ENCODE results near the gene ASB16.
"Not testable (repeated sequence)": the region's sequence is repeated elsewhere in the genome, so short reads cannot be mapped to it uniquely, and the experiment has no call there.

ASB16 gene, protein sequence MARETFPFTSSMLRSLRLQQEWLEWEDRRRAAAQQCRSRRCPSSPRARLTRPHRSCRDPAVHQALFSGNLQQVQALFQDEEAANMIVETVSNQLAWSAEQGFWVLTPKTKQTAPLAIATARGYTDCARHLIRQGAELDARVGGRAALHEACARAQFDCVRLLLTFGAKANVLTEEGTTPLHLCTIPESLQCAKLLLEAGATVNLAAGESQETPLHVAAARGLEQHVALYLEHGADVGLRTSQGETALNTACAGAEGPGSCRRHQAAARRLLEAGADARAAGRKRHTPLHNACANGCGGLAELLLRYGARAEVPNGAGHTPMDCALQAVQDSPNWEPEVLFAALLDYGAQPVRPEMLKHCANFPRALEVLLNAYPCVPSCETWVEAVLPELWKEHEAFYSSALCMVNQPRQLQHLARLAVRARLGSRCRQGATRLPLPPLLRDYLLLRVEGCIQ

GRCh38 chr17:44170499-44171201 lies at the start of gene ASB16:
Gene ASB16 (plus strand): TSS chr17:44170704. CDS start chr17:44170790, 86 bp downstream.
- peak; percentile 75 to 83 for DNase-seq

DNA sequence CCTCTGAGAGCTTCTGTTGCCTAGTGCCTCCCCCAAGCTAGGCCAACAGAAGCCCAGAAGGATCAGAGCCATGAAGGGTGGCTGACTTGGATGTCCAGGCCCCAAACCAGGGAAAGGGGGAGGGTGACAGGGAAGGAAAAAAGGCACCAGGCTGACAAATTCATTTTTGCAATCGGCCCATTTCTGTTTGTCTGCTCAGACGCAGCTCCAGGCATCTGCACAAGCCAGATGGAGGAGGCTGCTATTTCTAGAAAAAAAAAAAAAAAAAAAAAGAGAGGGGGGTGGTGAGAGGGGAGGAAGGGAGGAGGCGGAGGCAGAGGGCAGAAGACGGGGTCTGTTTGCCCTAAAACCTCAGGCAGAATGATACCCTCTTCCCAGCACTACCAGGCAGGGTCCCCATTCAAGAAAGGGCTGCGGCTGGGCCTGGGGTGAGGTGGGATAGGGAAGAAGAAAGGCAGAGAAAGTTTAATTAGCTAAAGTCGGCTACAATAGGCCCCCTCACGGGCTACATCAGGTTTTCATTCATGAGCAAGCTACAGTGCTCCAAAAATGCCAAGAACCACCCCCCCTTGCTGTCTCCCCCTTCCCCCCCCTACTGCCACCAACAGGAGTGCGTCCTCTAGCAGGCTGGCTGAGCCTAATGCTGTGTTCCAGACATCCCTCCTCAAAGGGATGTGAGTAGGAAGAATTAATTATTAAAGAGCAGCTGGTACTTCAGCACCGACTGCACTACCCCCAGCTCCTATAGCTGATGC lies 49.5 kb upstream of the ASB16 start:
- DNase-seq, result no peak

GRCh38 chr17:44121997-44122815 lies 48.3 kb upstream of the ASB16 start:
- no peak for DNase-seq

DNA sequence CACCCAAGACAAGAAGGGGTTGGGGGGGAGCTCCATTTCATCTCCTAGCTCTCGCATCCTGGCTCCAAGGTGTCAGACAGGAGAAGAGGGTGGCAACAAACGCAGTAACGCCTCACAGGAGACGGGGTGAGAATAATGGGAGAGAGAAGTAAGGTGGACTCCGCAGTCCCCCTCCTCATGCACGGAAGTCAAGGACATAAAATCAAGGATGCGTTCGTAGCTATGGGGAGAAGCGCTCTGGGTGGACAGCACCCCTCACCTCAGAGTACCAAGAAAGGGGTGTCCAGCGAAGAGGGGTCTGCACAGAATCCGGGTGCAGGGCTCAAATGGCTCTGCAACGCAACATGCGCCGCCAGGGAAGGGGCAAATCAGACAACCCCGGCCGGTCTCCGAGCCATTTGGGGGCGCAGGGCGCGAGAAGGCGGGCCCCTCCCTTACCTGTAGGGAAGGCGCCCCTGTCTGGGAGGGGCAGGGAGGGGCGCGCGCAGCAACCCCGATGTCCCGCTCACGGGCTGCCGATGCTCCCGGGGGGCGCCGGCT lies 47.6 kb upstream of the ASB16 start:
- DNase-seq, result no peak

DNA sequence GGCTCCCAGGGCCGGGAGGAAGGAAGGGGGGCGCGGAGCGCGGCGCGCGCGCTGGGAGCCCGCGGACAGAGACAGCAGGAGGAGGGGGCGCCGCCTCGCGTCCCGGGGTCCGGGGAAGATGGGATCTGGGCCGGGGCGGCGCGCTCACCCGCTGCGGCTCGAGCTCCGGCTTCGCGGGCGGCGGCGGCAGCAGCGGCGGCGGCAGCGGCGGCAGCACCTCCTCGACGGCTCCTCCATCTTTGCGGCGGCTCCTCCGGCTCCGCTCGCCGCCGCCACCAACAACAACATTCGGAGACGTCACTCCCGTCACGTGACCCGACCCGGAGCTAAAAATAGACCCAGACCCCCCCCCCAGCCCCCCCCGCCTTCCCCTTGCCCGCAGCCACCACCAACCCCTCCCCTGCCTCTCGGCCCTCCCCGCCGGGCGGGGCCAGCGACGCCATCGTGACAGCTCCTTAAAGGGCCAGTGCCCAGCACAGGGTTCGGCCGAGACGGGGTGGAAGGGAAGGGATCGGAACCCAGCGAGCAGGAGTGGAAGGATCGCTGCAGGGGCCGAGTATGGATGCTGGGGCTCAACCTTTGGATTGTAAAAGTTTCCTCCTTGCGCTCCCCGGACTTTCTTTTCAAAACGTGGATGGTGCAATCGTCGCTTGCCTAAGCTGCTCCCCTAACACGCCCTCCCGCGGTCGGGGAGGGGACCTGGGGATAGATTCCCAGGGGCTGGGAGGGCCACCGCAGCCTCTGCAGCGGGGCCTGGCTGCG lies 47.0 kb upstream of the ASB16 start, which contains the start of gene HDAC5:
TSS of gene HDAC5 (minus strand) at position 286 of the 762 bp plus-strand sequence. CDS start 6,126 bp downstream, outside the sequence.
- DNase-seq, result peak; percentile 94

DNA sequence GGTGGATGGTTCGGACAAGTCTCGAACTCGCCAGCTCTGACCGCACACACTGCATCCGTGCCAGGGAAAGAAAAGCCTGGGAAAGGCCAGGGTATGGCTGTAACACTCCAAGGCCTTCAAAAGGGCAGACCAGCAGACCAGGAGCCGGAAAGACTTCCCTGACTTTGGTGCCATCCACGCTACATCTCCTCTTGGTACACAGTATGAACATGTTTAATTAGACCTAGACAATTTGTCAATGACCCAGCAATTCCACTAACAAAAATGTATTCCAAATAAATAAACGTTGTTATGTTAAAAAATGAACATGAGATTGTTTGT lies 46.4 kb upstream of the ASB16 start:
- DNase-seq, result no peak

DNA sequence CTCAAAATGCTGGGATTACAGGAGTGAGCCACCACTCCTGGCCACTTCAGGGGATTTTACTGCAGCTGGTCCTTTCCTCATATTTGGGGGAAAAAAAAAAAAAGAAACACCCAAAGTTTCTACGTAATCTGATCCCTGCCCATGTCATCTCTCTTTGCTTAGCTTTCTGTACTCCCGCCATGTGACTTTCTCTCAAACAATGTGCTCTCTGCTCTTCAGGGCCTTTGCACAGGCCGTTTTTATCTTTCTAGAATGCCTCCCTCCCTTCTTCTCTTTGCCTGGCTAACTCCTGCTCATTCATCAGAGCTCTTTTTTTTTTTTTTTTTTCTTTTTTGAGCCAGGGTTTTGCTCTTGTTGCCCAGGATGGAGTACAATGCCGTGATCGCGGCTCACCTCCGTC lies 42.1 kb upstream of the ASB16 start:
- no peak for DNase-seq

- no peak for DNase-seq
These were observed 39.7 kb upstream of the ASB16 start for GRCh38 chr17:44130693-44131349.

GRCh38 chr17:44131372-44131771 lies 39.1 kb upstream of the ASB16 start:
- not testable (repeated sequence) for DNase-seq

- DNase-seq, result no peak
These were observed 38.2 kb upstream of the ASB16 start for GRCh38 chr17:44132275-44132821.

DNA sequence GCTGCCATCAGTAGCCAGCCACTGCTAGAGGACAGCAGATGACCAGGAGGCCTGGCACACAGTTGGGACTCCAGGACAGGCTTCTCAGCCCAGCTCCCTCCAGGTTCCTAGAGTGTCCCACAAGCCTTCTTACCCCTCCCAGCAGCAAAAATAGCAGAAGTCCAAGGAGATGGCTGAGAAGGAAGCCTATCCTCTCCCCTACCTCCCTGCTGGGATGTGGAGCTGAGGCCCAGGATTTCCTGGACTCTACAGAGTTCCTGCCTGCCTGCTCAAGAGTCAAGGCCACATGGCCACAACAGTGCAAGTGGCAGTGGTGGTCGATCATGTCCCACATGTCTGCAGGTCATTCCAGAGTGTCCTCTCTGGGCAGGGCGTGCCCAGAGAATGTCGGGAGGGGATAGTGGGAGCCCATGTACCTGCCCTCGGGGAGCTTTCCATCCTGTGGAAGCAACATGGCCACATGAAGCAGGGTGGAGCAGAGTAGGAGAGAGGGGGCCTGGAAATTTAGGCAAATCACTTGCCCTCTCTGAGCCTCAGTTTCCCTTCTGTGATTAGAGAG lies 36.5 kb upstream of the ASB16 start:
- DNase-seq, result no peak

GRCh38 chr17:44134752-44135568 lies 35.5 kb upstream of the ASB16 start:
- DNase-seq, result no peak

DNA sequence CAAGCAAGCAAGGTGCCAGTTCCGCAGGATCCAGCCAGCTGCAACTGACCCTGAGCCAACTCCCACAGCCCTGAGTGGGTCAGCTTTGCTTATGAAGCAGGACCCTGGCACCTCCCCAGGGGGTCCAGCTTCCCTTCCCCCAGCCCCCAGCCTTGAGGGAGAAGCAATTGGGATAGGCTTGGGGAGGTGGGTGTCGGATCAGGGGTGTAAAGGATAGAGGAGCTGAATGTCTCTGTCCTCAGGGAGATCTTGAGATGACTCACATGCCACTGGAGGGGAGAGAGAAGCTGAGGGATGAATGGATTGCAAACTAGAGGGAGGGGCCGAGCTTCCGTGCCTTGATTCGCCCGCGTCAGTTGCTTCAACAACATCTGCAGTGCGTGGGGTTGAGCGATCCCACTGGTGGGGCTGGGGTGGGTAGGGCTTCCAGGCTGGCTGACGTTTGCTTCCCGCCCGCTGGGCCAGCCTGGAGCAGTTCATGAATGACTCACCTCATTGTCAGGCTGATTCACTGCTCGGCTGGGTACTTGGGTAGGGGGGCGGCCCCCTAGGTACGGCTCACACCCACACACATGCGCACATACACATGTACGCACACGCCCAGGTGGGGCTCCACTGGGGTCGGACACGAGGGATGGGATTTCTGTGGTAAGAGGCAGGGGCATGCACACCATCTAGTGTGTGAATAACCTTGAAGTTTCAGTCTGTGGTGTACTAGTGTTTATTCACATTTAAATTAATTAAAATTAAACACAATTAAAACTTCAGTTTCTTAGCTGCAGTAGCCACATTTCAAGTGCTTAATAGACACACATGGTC lies 32.4 kb upstream of the ASB16 start:
- DNase-seq, result peak; percentile 91 to 95

DNA sequence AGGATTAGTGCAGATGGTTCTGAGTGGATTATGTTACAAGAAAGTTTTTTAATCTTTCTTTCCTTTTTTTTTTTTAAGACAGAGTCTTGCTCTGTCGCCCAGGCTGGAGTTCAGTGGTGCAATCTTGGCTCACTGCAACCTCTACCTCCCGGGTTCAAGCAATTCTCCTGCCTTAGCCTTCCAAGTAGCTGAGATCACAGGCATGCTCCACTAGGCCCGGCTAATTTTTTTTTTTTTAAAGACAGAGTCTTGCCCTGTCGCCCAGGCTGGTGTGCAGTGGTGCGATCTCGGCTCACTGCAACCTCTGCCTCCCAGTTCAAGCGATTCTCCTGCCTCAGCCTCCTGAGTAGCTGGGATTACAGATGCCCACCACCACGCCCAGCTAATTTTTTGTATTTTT lies 26.6 kb upstream of the ASB16 start:
- not testable (repeated sequence) for DNase-seq

DNA sequence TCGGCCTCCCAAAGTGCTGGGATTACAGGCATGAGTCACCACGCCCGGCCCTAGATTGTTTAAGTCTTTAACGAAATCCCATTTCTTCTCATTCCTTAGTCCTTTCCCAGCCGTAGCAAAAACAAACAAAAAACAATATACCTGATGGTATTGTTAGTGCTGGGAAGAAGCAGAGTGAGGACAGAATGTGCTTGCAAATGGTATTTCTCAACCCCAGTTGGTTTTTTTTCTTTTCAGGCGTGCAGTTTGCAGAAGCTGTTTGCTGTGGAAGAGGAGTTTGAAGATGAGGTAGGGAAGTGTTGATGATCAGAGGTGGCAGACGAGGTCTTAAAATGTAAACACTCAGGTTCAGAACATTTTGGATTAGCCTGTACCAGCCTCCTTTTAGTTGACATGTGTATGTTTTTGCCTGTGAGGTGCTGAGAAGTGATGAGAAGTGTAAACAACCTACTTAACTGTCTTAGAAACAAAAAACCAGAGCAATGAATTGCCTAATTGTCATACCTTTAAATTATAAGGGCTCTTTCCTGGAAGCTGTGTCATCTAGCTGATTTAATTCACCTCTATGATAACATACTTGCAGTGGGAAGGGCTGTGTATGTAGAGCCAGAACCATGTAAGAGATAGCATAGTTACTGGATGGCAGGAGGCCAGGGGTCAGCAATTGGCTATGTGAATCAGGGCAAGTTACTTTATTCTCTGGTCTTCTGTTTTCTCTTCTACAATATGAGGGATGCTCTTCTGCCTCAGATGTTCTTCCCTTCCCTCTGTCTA lies 25.4 kb upstream of the ASB16 start:
- DNase-seq, result no peak

DNA sequence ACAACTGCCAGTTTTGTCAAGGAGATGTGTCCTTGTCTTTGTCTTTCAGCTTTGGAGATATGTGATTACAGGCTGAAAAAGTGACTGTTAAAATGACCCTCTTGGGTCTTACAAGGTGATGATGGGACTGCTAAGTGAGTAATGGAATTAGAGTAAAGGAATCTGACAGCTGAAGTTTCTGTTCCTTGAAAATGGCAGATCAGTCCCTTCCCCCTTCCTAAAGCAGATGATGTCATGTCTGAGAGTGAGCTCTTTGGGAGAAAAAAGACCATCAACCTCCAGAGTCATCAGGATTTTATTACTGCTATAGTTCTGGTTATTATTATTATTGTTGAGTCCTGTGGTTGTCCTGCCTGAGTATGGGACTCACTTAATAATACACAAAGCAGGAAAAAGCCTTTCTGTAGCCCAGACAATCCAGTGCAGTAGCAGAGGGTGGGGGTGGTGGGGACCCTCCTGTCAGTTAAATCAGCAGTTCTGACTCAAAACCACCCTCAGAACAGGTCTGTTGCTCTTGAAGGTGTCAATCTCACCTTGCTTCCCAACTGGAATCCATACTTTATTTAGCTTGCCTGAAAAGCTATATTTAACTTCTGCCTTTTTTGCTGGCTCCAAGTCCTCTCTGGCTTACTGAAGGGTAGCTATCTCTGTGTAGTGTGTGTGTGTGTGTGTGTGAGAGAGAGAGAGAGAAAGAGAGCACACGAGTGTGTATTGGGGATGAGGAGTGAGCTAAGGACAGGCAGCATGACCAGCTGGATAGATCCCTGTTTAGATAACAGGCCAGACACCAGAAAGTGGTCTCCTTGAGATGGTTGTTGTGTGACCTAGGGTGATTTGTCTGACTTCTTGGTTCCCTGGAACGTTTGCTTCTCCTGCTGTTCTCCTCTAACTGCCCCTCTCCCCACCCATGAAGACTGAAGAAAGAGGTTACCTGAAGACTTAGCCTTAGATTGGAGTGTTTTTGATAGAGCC lies 23.8 kb upstream of the ASB16 start:
- DNase-seq, result no peak
